Measurements from ENCODE around the gene DHDDS.
A peak's percentile ranks its signal among the peaks of the same experiment; 100 is the strongest.

DHDDS gene

GRCh38 chr1:26387447-26387846, 44.7 kb upstream of the DHDDS start (continued):
- TF ChIP-seq ZNF155 (tag by site-specific recombination; IDR thresholded peaks at IDR 0.05) (no peak), ZNF768 (tag by site-specific recombination; IDR thresholded peaks at IDR 0.05) (no peak), BCL11B (tag by site-specific recombination; IDR thresholded peaks at IDR 0.05; ENCODE audit: low read depth) (no peak), ZBTB49 (tag by site-specific recombination; IDR thresholded peaks at IDR 0.05; ENCODE audit: low read depth) (no peak), ZNF664 (tag by site-specific recombination; IDR thresholded peaks at IDR 0.05) (no peak), ZNF394 (tag by site-specific recombination; IDR thresholded peaks at IDR 0.05; ENCODE audit: borderline replicate concordance) (peak; percentile 40; the same call in 1 of the 2 replicates), ZNF426 (tag by site-specific recombination; IDR thresholded peaks at IDR 0.05) (no peak), ZBTB6 (tag by site-specific recombination; IDR thresholded peaks at IDR 0.05) (no peak), ZNF362 (tag by site-specific recombination; IDR thresholded peaks at IDR 0.05) (no peak), ZNF777 (tag by site-specific recombination; IDR thresholded peaks at IDR 0.05; ENCODE audit: borderline replicate concordance) (no peak), ZNF530 (tag by site-specific recombination; IDR thresholded peaks at IDR 0.05; ENCODE audit: low read depth) (no peak), KLF10 (tag by site-specific recombination; IDR thresholded peaks at IDR 0.05) (no peak), OVOL3 (tag by site-specific recombination; IDR thresholded peaks at IDR 0.05) (no peak), ZNF707 (tag by site-specific recombination; IDR thresholded peaks at IDR 0.05) (no peak), TSHZ1 (tag by site-specific recombination; IDR thresholded peaks at IDR 0.05; ENCODE audit: borderline replicate concordance) (peak; percentile 52; the same call in 1 of the 2 replicates), ZNF555 (tag by site-specific recombination; conservative IDR thresholded peaks at IDR 0.05) (no peak), ZNF416 (tag by site-specific recombination; IDR thresholded peaks at IDR 0.05) (no peak), ZNF223 (tag by site-specific recombination; IDR thresholded peaks at IDR 0.05) (no peak), ZNF184 (tag by site-specific recombination; IDR thresholded peaks at IDR 0.05) (no peak), ZNF548 (tag by site-specific recombination; IDR thresholded peaks at IDR 0.05) (no peak), ZNF600 (tag by site-specific recombination; IDR thresholded peaks at IDR 0.05) (peak; percentile 49; the same call in 1 of the 2 replicates), ZNF274 (IDR thresholded peaks at IDR 0.05; ENCODE audit: low read length) (no peak), ZNF274 (tag by site-specific recombination; IDR thresholded peaks at IDR 0.05; ENCODE audit: borderline replicate concordance) (no peak), ZNF37A (tag by site-specific recombination; IDR thresholded peaks at IDR 0.05) (no peak), ZNF211 (tag by site-specific recombination; IDR thresholded peaks at IDR 0.05; ENCODE audit: low read depth) (no peak), ZNF423 (tag by site-specific recombination; IDR thresholded peaks at IDR 0.05) (no peak), ZNF248 (tag by site-specific recombination; IDR thresholded peaks at IDR 0.05) (no peak), ZNF626 (tag by site-specific recombination; IDR thresholded peaks at IDR 0.05) (no peak), ZNF449 (tag by site-specific recombination; IDR thresholded peaks at IDR 0.05) (no peak), ZNF112 (tag by site-specific recombination; IDR thresholded peaks at IDR 0.05) (no peak), ZBTB7A (tag by site-specific recombination; IDR thresholded peaks at IDR 0.05; ENCODE audit: low read depth) (no peak), ZNF132 (tag by site-specific recombination; IDR thresholded peaks at IDR 0.05; ENCODE audit: borderline replicate concordance) (no peak), ZNF311 (tag by site-specific recombination; IDR thresholded peaks at IDR 0.05; ENCODE audit: borderline replicate concordance) (no peak)

All from HEK293 (cell line).